ENCODE data around the gene GRIN2C.

GRIN2C gene

GRCh38 chr17:74838274-74838673 lies 21.4 kb downstream of the GRIN2C start:
- TF ChIP-seq EP300 (IDR thresholded peaks at IDR 0.05; ENCODE audit: borderline replicate concordance): no peak; the same call in 1 of the 2 replicates
- TF ChIP-seq TCF12 (IDR thresholded peaks at IDR 0.05; ENCODE audit: low read depth): no peak
- no peak for TF ChIP-seq USF1 (IDR thresholded peaks at IDR 0.05)
- no peak for TF ChIP-seq EGR1 (IDR thresholded peaks at IDR 0.05)
- TF ChIP-seq FOXM1 (IDR thresholded peaks at IDR 0.05; ENCODE audit: borderline replicate concordance, low read depth): no peak

DNA sequence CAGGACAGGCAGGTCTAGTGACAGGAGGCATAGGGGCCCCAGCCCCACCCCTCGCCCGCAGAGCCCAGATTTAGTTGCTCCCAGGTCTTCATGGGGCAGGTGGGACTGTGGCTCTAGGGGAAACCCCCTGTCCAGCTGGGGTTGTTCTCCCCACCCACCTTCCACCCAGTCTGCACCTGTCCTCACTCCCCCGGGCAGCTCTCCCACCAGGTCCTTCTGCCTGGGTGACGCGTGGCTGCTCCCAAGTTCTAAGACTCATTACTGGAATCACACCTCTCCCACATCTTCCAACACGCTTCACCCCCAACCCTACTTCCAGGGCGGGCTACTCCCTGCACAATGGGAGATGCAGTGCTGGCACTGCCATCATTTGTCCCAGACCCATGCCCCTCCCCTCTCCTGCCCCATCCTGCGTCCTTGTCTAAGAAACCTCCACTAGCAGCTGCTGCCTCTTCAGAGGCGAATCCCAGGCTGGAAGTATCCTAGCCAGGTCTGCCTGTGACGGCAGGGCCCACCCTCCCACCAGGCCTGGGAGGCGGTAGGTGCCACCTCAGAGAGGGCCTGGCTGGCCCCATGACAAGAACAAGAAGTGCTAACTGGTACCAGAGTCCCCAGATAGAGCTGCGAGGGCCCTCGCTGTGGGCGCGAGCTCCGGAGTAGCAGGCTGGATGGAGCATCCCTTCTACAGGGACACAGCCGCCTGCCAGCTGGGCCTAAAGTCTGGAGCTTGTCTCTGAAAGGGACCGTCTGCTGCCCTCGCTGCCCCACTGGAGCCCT lies 22.8 kb downstream of the GRIN2C start:
- no peak for TF ChIP-seq EGR1 (IDR thresholded peaks at IDR 0.05)

DNA sequence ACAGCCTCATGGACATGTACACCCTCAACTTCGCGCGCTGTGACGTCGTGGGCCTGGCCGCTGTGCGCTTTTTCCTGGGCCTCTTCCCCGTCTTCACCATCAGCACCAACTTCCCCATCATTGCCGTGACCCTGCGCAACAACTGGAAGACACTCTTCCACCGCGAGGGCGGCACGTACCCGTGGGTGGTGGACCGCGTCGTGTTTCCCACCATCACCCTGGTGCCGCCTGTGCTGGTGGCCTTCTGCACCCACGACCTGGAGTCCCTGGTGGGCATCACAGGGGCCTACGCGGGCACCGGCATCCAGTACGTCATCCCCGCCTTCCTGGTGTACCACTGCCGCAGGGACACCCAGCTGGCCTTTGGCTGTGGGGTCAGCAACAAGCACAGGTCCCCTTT lies 23.5 kb downstream of the GRIN2C start:
- TF ChIP-seq TEAD4 (IDR thresholded peaks at IDR 0.05): no peak
- TF ChIP-seq YY1 (IDR thresholded peaks at IDR 0.05; ENCODE audit: low read depth): no peak
- no peak for TF ChIP-seq CEBPB (IDR thresholded peaks at IDR 0.05)

- TF ChIP-seq RAD21 (IDR thresholded peaks at IDR 0.05; ENCODE audit: low read depth) (no peak), YY1 (IDR thresholded peaks at IDR 0.05; ENCODE audit: low read depth) (no peak), CREB1 (IDR thresholded peaks at IDR 0.05; ENCODE audit: low read depth) (no peak), TAF1 (IDR thresholded peaks at IDR 0.05; ENCODE audit: low read depth) (no peak), ZBTB7A (IDR thresholded peaks at IDR 0.05; ENCODE audit: low read depth) (no peak), TCF12 (IDR thresholded peaks at IDR 0.05; ENCODE audit: low read depth) (no peak), CEBPB (IDR thresholded peaks at IDR 0.05) (no peak), NFIC (IDR thresholded peaks at IDR 0.05) (no peak), EP300 (IDR thresholded peaks at IDR 0.05; ENCODE audit: borderline replicate concordance) (no peak)
- TF ChIP-seq, protein P1, sequence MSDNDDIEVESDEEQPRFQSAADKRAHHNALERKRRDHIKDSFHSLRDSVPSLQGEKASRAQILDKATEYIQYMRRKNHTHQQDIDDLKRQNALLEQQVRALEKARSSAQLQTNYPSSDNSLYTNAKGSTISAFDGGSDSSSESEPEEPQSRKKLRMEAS (IDR thresholded peaks at IDR 0.05): no peak
- TF ChIP-seq, protein P2, sequence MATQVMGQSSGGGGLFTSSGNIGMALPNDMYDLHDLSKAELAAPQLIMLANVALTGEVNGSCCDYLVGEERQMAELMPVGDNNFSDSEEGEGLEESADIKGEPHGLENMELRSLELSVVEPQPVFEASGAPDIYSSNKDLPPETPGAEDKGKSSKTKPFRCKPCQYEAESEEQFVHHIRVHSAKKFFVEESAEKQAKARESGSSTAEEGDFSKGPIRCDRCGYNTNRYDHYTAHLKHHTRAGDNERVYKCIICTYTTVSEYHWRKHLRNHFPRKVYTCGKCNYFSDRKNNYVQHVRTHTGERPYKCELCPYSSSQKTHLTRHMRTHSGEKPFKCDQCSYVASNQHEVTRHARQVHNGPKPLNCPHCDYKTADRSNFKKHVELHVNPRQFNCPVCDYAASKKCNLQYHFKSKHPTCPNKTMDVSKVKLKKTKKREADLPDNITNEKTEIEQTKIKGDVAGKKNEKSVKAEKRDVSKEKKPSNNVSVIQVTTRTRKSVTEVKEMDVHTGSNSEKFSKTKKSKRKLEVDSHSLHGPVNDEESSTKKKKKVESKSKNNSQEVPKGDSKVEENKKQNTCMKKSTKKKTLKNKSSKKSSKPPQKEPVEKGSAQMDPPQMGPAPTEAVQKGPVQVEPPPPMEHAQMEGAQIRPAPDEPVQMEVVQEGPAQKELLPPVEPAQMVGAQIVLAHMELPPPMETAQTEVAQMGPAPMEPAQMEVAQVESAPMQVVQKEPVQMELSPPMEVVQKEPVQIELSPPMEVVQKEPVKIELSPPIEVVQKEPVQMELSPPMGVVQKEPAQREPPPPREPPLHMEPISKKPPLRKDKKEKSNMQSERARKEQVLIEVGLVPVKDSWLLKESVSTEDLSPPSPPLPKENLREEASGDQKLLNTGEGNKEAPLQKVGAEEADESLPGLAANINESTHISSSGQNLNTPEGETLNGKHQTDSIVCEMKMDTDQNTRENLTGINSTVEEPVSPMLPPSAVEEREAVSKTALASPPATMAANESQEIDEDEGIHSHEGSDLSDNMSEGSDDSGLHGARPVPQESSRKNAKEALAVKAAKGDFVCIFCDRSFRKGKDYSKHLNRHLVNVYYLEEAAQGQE (IDR thresholded peaks at IDR 0.05; ENCODE audit: low read depth): no peak
Observed at GRCh38 chr17:74833501-74834377, 25.9 kb downstream of the GRIN2C start.

DNA sequence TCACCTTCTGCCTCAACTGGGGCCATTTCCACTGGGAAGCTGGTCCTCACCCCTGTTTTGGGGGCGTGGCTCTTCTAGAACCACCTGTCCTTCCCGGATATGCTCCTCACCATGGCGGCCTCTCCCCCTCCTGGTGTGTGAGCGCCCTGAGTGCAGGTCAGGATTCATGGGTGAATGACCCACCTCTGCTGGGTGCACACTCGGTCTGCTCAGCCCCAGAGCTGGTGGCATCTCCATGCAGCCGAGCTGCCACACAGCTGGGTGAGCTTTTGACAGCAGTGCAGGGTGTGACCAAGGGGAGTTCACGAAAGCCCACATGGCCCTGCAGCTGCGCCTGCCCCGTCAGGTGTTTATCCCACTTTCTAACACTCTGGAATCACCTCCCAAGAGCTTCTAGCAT lies 27.3 kb downstream of the GRIN2C start:
- TF ChIP-seq RAD21 (IDR thresholded peaks at IDR 0.05; ENCODE audit: low read depth): no peak

DNA sequence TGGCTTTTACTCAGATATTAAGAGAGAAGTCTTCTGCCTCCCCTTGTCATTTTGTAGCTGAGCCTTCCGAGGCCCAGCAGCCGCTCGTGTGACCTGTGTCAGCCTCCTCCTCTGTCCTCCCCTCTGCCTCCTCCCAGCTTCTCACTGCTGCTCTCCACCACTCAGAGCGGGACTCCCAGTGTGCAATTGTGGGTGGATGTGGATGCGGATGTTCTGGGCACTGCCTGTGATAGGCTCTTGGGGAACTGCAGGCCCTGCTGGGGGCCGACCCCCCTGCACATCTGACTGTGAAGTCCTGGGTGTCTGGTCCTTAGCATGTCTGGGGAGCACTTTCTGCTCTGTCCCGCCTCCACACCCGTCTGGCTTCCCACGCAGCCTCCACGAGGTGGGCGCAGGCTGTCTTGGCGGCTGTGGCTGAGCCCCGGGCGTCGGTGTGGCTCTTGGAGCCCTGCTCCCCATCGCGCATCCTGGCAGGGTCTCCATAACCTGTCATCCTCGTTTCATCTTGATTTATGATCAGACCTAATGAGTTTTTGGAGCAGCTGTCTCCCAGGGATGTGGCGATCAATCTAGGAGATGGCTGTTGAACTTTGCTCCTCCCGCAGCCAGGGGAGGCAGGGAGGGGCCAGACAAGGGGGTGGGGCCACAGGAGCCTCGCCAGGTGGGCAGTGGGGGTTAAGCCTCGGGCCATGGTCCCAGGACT lies 28.1 kb downstream of the GRIN2C start:
- no peak for TF ChIP-seq EGR1 (IDR thresholded peaks at IDR 0.05)
- no peak for TF ChIP-seq EP300 (IDR thresholded peaks at IDR 0.05; ENCODE audit: borderline replicate concordance)
- no peak for TF ChIP-seq ZBTB7A (IDR thresholded peaks at IDR 0.05; ENCODE audit: low read depth)
- TF ChIP-seq, protein P2 (IDR thresholded peaks at IDR 0.05; ENCODE audit: low read depth): no peak
- TF ChIP-seq YY1 (IDR thresholded peaks at IDR 0.05; ENCODE audit: low read depth): no peak
- TF ChIP-seq CEBPB (IDR thresholded peaks at IDR 0.05): no peak
- TF ChIP-seq NFIC (IDR thresholded peaks at IDR 0.05): no peak
- TF ChIP-seq CREB1 (IDR thresholded peaks at IDR 0.05; ENCODE audit: low read depth): no peak
- TF ChIP-seq, protein P1 (IDR thresholded peaks at IDR 0.05): no peak
- TF ChIP-seq TCF12 (IDR thresholded peaks at IDR 0.05; ENCODE audit: low read depth): no peak
- TF ChIP-seq TEAD4 (IDR thresholded peaks at IDR 0.05): no peak
- no peak for TF ChIP-seq RAD21 (IDR thresholded peaks at IDR 0.05; ENCODE audit: low read depth)
- no peak for TF ChIP-seq TAF1 (IDR thresholded peaks at IDR 0.05; ENCODE audit: low read depth)
- no peak for TF ChIP-seq FOXM1 (IDR thresholded peaks at IDR 0.05; ENCODE audit: borderline replicate concordance, low read depth)
- TF ChIP-seq USF1 (IDR thresholded peaks at IDR 0.05): no peak

All from Ishikawa (cell line).